A673 (cell line): ENCODE results near the gene GRIPAP1.

Source experiments
- EZH2 ChIP-seq: fragments of 200-600 bp; sonication (generic); IDR thresholded peaks from 2 replicates; pipeline ENCODE4 v1.6.1; 2017; ENCODE audit warnings: borderline replicate concordance, low read depth, mild to moderate bottlenecking, mixed read lengths, antibody characterized with exemption, low read length; ENCODE audit not compliant: poor library complexity, severe bottlenecking
- TF ChIP-seq, protein P1 (sequence below): fragments of 300-800, 200-600 bp; sonication (generic); conservative IDR thresholded peaks from 2 replicates; pipeline ENCODE4 v1.5.1; 2017; ENCODE audit warnings: low read depth, mild to moderate bottlenecking, antibody characterized with exemption, low read length, moderate library complexity, mixed read lengths

DNA sequence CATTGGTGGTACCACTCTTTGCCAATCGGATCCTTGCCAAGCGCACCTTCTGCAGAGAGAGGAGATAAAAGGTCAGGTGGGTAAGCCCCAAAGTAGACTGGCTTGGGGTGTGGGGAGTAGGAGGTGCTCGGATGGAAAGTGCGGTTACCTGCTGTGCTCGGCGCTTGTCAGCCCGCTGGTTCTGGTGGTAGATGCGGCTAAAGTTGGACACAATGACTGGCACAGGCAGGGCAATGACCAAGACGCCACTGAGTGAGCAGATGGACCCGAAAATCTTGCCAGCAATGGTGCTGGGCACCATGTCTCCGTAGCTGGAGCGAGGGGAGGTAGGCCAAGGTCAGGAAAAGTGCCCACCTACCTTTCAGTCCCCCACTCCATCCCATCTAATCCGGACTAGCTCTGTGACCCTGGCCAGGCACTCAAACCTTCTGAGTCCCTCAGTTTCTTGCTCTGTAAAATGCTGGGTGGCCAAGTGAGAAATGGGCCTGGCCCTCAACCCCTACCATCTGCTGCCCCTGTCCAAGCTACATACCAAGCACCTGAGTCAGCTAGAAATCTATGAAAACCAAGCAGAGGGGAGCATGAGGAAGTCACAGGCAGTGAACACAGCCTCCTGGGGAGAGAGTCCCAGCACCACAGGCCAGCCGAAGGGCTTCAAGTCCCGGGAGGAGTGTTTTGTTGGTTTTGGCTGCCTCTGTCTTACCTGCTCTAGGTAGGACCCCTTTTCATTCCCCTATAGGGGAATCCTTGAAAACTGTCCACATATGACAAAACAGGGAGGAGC is 35.1 kb downstream of the GRIPAP1 start:
- TF ChIP-seq, protein P1, sequence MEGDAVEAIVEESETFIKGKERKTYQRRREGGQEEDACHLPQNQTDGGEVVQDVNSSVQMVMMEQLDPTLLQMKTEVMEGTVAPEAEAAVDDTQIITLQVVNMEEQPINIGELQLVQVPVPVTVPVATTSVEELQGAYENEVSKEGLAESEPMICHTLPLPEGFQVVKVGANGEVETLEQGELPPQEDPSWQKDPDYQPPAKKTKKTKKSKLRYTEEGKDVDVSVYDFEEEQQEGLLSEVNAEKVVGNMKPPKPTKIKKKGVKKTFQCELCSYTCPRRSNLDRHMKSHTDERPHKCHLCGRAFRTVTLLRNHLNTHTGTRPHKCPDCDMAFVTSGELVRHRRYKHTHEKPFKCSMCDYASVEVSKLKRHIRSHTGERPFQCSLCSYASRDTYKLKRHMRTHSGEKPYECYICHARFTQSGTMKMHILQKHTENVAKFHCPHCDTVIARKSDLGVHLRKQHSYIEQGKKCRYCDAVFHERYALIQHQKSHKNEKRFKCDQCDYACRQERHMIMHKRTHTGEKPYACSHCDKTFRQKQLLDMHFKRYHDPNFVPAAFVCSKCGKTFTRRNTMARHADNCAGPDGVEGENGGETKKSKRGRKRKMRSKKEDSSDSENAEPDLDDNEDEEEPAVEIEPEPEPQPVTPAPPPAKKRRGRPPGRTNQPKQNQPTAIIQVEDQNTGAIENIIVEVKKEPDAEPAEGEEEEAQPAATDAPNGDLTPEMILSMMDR = no peak
- no peak for TF ChIP-seq EZH2
